Measurements from ENCODE around the gene LRIT1.

The LRIT1 gene

GRCh38 chr10:84194424-84195043 is 46.8 kb downstream of the LRIT1 start, which contains the start of gene CDHR1:
CDHR1 (plus strand) TSS chr10:84194537; CDS start chr10:84194761, 224 bp downstream.
- DNase-seq (ENCODE audit: low read depth in 2 of 2, low spot score in 1 of 2), result peak in 1 of 2 donors; percentile 32

DNA sequence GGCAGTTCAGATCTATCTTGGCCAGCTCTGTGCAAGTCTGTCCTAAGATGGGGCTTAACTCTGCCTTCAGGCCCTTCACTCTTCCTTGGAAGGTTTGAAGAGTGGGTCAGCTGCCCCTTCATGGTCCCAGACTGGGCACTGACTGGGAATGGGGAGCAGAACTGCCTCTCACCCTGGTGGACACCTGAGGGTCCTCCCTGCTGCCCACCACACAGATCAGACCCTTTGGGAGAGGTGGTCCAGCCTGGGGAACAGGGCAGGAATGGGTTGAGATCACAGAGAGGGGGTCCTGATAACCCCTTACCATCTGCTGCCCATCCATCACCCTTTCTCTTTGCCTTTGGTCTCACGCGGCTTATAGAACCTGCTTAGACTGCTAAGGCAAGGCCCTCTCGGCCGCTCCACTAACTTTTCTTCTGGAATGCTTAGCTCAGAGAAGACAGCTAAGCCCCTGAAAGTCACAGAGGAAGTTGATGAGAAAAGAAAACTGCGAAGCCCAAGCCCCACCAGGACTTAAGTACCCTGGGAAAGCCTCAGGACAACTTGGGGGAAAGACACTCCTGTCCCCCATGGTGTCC is 47.4 kb downstream of the LRIT1 start:
- DNase-seq (ENCODE audit: low read depth in 2 of 2, low spot score in 1 of 2), result no peak

DNA sequence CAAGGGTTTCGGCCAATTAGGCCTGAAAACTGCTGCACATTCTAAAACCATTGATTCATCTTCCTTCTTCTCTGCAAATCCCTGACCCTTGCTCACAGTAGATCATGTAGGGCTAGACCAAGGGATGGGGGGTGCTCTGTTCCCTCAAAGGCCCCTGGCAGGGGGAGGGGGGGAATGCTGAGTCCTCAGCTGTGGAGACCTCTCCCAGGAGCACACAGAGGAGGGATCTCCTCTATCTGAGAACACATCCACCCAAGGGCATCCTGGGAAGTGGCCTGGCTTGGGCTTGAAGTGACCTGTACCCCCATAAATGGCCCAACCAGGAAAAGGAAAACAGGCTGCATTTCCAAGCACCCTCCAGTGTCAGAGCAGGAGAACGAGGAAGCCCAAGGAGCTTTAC is 48.0 kb downstream of the LRIT1 start:
- DNase-seq (ENCODE audit: low read depth in 2 of 2, low spot score in 1 of 2), result no peak

- no peak for DNase-seq (ENCODE audit: low read depth in 2 of 2, low spot score in 1 of 2)
These were observed 50.2 kb downstream of the LRIT1 start for GRCh38 chr10:84191106-84191505.

GRCh38 chr10:84190621-84191020 is 50.7 kb downstream of the LRIT1 start:
- no peak for DNase-seq (ENCODE audit: low read depth in 2 of 2, low spot score in 1 of 2)

DNA sequence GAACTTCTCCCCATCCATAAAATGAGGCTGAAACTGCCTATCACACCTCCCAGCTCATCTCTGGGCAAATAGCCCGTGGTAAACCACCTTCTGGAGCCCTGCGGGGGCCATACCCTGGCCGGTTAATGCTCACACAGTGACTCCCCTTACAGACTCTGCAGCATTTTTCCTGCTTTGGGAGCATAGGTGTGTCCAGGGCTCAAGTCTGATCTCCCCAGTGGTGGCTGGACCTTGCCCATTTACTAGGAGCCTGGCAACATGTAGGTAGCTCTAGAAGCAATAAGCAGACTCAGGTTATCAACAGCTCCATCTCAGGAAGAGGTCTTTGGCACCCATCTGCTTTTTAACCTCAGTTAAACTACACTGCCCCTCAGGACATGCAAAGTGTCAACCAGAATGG is 52.5 kb downstream of the LRIT1 start:
- DNase-seq (ENCODE audit: low read depth in 2 of 2, low spot score in 1 of 2), result no peak

- no peak for DNase-seq (ENCODE audit: low read depth in 2 of 2, low spot score in 1 of 2)
These were observed 55.7 kb downstream of the LRIT1 start for GRCh38 chr10:84185526-84186175.

GRCh38 chr10:84184517-84184916 is 56.8 kb downstream of the LRIT1 start:
- DNase-seq (ENCODE audit: low read depth in 2 of 2, low spot score in 1 of 2), result no peak

DNA sequence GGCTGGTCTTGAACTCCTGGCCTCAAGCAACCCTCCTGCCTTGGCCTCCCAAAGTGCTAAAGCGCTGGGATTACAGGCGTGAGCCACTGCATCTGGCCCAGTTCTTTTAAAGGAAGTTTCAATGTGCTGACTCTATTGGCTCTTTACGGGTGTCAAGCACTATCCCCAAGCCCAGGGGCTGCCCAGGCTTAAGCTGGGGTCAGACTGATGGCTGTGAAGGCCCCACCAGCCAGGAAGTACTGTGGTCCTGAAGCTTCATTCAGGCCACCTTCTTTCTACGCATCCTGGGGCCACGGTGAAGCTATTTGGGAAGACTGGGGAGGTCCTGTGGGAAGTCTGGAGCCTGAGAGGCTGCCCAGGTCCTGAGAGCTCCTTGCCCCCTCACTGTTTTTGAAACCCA is 59.7 kb downstream of the LRIT1 start:
- no peak for DNase-seq (ENCODE audit: low read depth in 2 of 2, low spot score in 1 of 2)
